Spleen (tissue), 7 donors: ENCODE results near the gene GALNTL6.

Experiments used
- CTCF ChIP-seq, 11 experiments: fragments of 200-600 bp in 7 of 11; fragments of 450-650 bp in 4 of 11; sonication (generic) in 4 of 11; IDR thresholded peaks in 8 of 11; conservative IDR thresholded peaks in 3 of 11; 1 replicate in 7 of 11; 2 replicates in 4 of 11; pipeline versions ENCODE4 v1.4.0 to v1.8.0; 2016 to 2021; ENCODE audit warnings: antibody characterized with exemption in 11 of 11, inconsistent platforms in 4 of 11, mild to moderate bottlenecking in 1 of 11
- POLR2A ChIP-seq, 3 donors: fragments of 450-650 bp; IDR thresholded peaks; one replicate each; pipeline ENCODE4 v1.5.1; 2017; ENCODE audit warnings: antibody characterized with exemption in 3 of 3, mild to moderate bottlenecking in 1 of 3
- POLR2AphosphoS5 ChIP-seq, 3 donors: sonication (generic); formaldehyde crosslinking; IDR thresholded peaks; one replicate each; pipeline ENCODE4 v1.5.1; 2017; ENCODE audit warnings: antibody characterized with exemption in 3 of 3
- donor health status: DM: no; HTN: no; CAD: no; lungs with moderate emphysema.
- donor health status: DM: no; HTN: no; CAD: no.
- donor health status: DM: no; HTN: no; CAD: no.

- TF ChIP-seq CTCF (IDR thresholded peaks at IDR 0.05 in 8 of 11, conservative IDR thresholded peaks at IDR 0.05 in 3 of 11) (no peak), POLR2A (IDR thresholded peaks at IDR 0.05) (no peak), POLR2AphosphoS5 (IDR thresholded peaks at IDR 0.05) (no peak)
These were observed 196.4 kb downstream of the GALNTL6 start for GRCh38 chr4:172009446-172010230.
